Neural crest cell (in vitro differentiated cells): ENCODE data around the gene FIBCD1. TPM values are rescaled to one million over a fixed set of nuclear protein-coding genes. Genes with fewer than 3 reads are reported as not detected.
"Not testable (repeated sequence)": the region's sequence is repeated elsewhere in the genome, so short reads cannot be mapped to it uniquely, and the experiment has no call there.

Source experiments
- DNase-seq: peaks from one replicate; pipeline ENCODE4 v3.0.0; 2021; ENCODE audit warnings: low read depth, mixed read lengths, low spot score
- H3K27ac Mint-ChIP-seq: one replicate; pipeline ENCODE4 v1.8.0; 2021; ENCODE audit warnings: mild to moderate bottlenecking, mixed read lengths; ENCODE audit not compliant: unreplicated experiment
- H3K27me3 Mint-ChIP-seq: 2 replicates; pipeline ENCODE4 v1.8.0; 2021; ENCODE audit warnings: low read depth, mild to moderate bottlenecking, mixed read lengths
- H3K36me3 Mint-ChIP-seq: 2 replicates; pipeline ENCODE4 v1.8.0; 2021; ENCODE audit warnings: low read depth, mild to moderate bottlenecking, mixed read lengths
- H3K4me1 Mint-ChIP-seq: 2 replicates; pipeline ENCODE4 v1.8.0; 2021; ENCODE audit warnings: mixed read lengths
- H3K4me3 Mint-ChIP-seq: one replicate; pipeline ENCODE4 v1.8.0; 2021; ENCODE audit warnings: mild to moderate bottlenecking, mixed read lengths
- H3K9me3 Mint-ChIP-seq: 2 replicates; pipeline ENCODE4 v1.8.0; 2021; ENCODE audit warnings: mixed read lengths
- total RNA-seq: library from RNA; stranded (reverse); gene quantifications from 2 replicates; pipeline ENCODE4 v1.2.1, GENCODE V29; 2021
- TF ChIP-seq, protein P1 (sequence below): fragments of 200-600 bp; sonication (generic); conservative IDR thresholded peaks from 2 replicates; pipeline ENCODE4 v1.5.0; 2021; ENCODE audit warnings: antibody characterized with exemption, mild to moderate bottlenecking

FIBCD1 gene
- total RNA-seq, 1 donor from 2014 or later: 0.23 TPM

- no peak overlapping the region for H3K4me3 Mint-ChIP-seq
These were observed 17.0 kb upstream of the FIBCD1 start for GRCh38 chr9:130955947-130956621.

GRCh38 chr9:130954925-130955324, 15.9 kb upstream of the FIBCD1 start:
- H3K36me3 Mint-ChIP-seq: not testable (repeated sequence)

More at GRCh38 chr9:130955947-130956621, 17.0 kb upstream of the FIBCD1 start:
- no peak for DNase-seq
- TF ChIP-seq, protein P1, sequence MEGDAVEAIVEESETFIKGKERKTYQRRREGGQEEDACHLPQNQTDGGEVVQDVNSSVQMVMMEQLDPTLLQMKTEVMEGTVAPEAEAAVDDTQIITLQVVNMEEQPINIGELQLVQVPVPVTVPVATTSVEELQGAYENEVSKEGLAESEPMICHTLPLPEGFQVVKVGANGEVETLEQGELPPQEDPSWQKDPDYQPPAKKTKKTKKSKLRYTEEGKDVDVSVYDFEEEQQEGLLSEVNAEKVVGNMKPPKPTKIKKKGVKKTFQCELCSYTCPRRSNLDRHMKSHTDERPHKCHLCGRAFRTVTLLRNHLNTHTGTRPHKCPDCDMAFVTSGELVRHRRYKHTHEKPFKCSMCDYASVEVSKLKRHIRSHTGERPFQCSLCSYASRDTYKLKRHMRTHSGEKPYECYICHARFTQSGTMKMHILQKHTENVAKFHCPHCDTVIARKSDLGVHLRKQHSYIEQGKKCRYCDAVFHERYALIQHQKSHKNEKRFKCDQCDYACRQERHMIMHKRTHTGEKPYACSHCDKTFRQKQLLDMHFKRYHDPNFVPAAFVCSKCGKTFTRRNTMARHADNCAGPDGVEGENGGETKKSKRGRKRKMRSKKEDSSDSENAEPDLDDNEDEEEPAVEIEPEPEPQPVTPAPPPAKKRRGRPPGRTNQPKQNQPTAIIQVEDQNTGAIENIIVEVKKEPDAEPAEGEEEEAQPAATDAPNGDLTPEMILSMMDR: no peak
- Mint-ChIP-seq H3K9me3 (no peaks in the 10 kb centered on the region), H3K36me3 (peaks cover 5% of the 10 kb centered on the region), H3K4me1 (no peaks in the 10 kb centered on the region), H3K27me3 (peaks cover 10% of the 10 kb centered on the region), H3K27ac (no peak overlapping the region)

DNA sequence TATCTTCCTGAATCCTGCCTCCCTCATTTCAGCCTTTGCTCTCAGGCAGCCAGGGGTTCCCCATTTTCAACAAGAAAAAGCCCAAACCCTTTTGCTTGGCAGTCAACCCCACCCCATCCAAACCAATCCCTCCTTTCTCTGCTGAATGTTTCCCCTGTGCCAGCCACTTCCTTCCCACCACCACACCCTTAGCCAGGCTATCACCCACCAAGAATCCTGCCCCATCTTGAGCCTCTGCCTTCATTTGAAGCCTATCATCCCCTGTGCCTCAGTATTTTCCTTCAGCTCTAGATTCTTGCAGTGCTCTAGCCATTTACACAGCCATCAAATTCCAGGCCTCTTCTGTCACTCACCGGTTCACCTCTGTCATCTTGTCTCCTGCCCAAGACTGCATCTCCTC, 15.3 kb upstream of the FIBCD1 start:
- no peak overlapping the region for H3K4me3 Mint-ChIP-seq
- H3K36me3 Mint-ChIP-seq: peaks cover 5% of the 10 kb centered on the region
- no peak overlapping the region for H3K27ac Mint-ChIP-seq
- DNase-seq: no peak
- TF ChIP-seq, protein P1: no peak
- H3K9me3 Mint-ChIP-seq: no peaks in the 10 kb centered on the region
- no peaks in the 10 kb centered on the region for H3K4me1 Mint-ChIP-seq
- H3K27me3 Mint-ChIP-seq: peaks cover 27% of the 10 kb centered on the region

More at GRCh38 chr9:130954925-130955324, 15.9 kb upstream of the FIBCD1 start:
- DNase-seq, H3K4me1 Mint-ChIP-seq, H3K27ac Mint-ChIP-seq, H3K9me3 Mint-ChIP-seq, H3K4me3 Mint-ChIP-seq: not testable (repeated sequence)
- H3K27me3 Mint-ChIP-seq: peaks cover 21% of the 10 kb centered on the region

DNA sequence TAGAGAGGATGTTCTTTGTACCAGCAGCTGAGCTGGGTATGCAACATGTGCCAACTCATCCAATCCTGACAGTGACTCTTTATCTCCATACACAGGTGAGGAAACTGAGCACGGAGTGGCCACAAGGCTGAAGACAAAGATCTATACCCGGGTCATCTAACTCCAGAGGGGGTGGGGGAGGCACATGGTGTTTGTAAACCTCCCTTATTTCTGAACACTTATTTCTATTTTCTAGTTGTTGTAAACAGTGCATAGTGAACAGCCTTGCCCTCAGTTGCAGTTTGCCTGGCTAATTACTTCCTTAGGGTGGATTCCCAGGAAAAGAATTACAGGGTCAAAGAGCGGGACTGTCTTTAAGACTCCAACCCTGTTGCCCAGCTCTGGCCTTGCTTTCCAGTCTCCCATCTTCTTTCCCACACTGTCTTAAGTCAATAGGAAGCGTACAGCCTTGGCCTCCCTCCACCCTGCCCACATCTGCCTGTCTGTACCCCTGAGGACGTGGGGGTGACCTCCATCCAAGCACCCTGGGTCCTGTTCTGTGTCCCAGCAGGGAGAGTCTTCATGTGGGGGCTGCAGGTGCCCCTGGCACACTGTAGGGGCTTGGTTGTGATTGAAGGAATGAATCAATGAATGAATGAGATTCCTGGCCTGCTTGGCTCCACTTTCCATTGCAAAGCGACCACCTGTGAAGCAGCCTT, 13.2 kb upstream of the FIBCD1 start:
- Mint-ChIP-seq H3K36me3 (no peaks in the 10 kb centered on the region), H3K4me3 (no peak overlapping the region), H3K27ac (no peak overlapping the region), H3K4me1 (no peaks in the 10 kb centered on the region), H3K27me3 (peaks cover 48% of the 10 kb centered on the region), H3K9me3 (no peaks in the 10 kb centered on the region)
- DNase-seq: no peak
- TF ChIP-seq, protein P1: no peak

DNA sequence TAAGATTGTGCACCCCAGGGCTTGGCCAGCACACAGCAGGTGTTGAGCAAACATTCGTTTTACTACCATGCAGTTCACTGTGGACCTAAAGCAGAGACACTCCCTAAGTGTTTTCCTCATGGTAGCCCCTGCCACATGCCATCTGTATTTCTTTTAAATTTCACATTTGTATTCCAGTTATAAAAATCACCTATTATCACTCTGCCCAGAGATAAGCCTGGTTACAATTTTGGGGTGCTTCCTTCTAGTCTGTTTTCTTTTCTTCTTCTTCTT, 10.9 kb upstream of the FIBCD1 start:
- H3K9me3 Mint-ChIP-seq: no peaks in the 10 kb centered on the region
- no peak overlapping the region for H3K4me3 Mint-ChIP-seq
- no peak overlapping the region for H3K27ac Mint-ChIP-seq
- peaks cover 67% of the 10 kb centered on the region for H3K27me3 Mint-ChIP-seq
- TF ChIP-seq, protein P1: no peak
- DNase-seq: no peak
- no peaks in the 10 kb centered on the region for H3K36me3 Mint-ChIP-seq
- no peaks in the 10 kb centered on the region for H3K4me1 Mint-ChIP-seq
